Smooth muscle cell (in vitro differentiated cells): ENCODE measurements around the gene ACOXL. TPM values are rescaled to one million over a fixed set of nuclear protein-coding genes. Genes with fewer than 3 reads are reported as not detected.

Source experiments
- DNase-seq: peaks from one replicate; lab custom pipeline; 2025; ENCODE audit not compliant: unreplicated experiment; lab: John Stamatoyannopoulos, UW
- H2AFZ ChIP-seq: fragments of 200-600 bp; sonication (generic); 2 replicates; pipeline ENCODE4 v1.6.0; 2016; ENCODE audit warnings: antibody characterized with exemption, low read depth, mild to moderate bottlenecking
- H3F3A ChIP-seq: fragments of 200-600 bp; sonication (generic); 2 replicates; pipeline ENCODE4 v1.6.0; 2017; ENCODE audit warnings: antibody characterized with exemption, low read depth
- H3K27ac ChIP-seq: fragments of 200-600 bp; sonication (generic); 2 replicates; pipeline ENCODE4 v1.5.1; 2016; ENCODE audit warnings: low read depth, mild to moderate bottlenecking
- H3K27me3 ChIP-seq: fragments of 200-600 bp; sonication (generic); 2 replicates; pipeline ENCODE4 v1.6.1; 2016; ENCODE audit warnings: low read depth, mild to moderate bottlenecking
- H3K36me3 ChIP-seq: fragments of 200-600 bp; sonication (generic); 2 replicates; pipeline ENCODE4 v1.5.1; 2016; ENCODE audit warnings: low read depth
- H3K4me1 ChIP-seq: fragments of 200-600 bp; sonication (generic); 2 replicates; pipeline ENCODE4 v1.5.1; 2016; ENCODE audit warnings: low read depth
- H3K4me2 ChIP-seq: fragments of 200-600 bp; sonication (generic); 2 replicates; pipeline ENCODE4 v1.6.0; 2016; ENCODE audit warnings: mild to moderate bottlenecking
- H3K4me3 ChIP-seq: fragments of 200-600 bp; sonication (generic); 2 replicates; pipeline ENCODE4 v1.5.1; 2016; ENCODE audit warnings: mild to moderate bottlenecking
- H3K79me2 ChIP-seq: fragments of 200-600 bp; sonication (generic); 2 replicates; pipeline ENCODE4 v1.6.0; 2016; ENCODE audit warnings: low read depth, mild to moderate bottlenecking
- H3K9ac ChIP-seq: fragments of 200-600 bp; sonication (generic); 2 replicates; pipeline ENCODE4 v1.6.0; 2016; ENCODE audit warnings: low read depth
- H3K9me3 ChIP-seq: fragments of 200-600 bp; sonication (generic); replicated peaks from 2 replicates; pipeline ENCODE4 v1.5.1; 2016; ENCODE audit warnings: low read depth
- H4K20me1 ChIP-seq: fragments of 200-600 bp; sonication (generic); 2 replicates; pipeline ENCODE4 v1.6.0; 2016; ENCODE audit warnings: low read depth
- CTCF ChIP-seq: fragments of 200-600 bp; sonication (generic); IDR thresholded peaks from 2 replicates; pipeline ENCODE4 v1.5.1; 2017; ENCODE audit warnings: borderline replicate concordance, mild to moderate bottlenecking, antibody characterized with exemption; ENCODE audit not compliant: insufficient read depth, poor library complexity, severe bottlenecking
- whole genome bisulfite sequencing: methylation state at CpG from one replicate; pipeline ENCODE4 v1.1.7; 2016; ENCODE audit warnings: low lambda C conversion rate; 5-methylcytosine and 5-hydroxymethylcytosine counted together
- polyA plus RNA-seq: library from polyadenylated mRNA; unstranded; fragments of >200 nt; fragmentation: Nextera tagmentation; extraction: Ambion mirVana; gene quantifications from 2 replicates; pipeline ENCODE4 v1.2.1, GENCODE V29; 2016
- total RNA-seq: library from RNA; depleted of rRNA; stranded (reverse); fragments of >200 nt; gene quantifications from 2 replicates; pipeline ENCODE4 v1.2.3, GENCODE V29; 2014

ACOXL gene
- total and polyA plus RNA-seq, 2 experiments from 2014 or later, result not detected

- Histone ChIP-seq H3K4me2 (no peak overlapping the region), H3K27me3 (peaks cover 87% of the 10 kb centered on the region), H3K4me3 (no peak overlapping the region), H3K36me3 (no peaks in the 10 kb centered on the region), H3K27ac (no peak overlapping the region), H3K9me3 (no peaks in the 10 kb centered on the region), H2AFZ (no peak overlapping the region), H3K79me2 (no peaks in the 10 kb centered on the region), H3K4me1 (peaks cover 13% of the 10 kb centered on the region), H3K9ac (no peak overlapping the region), H3F3A (no peaks in the 10 kb centered on the region), H4K20me1 (no peaks in the 10 kb centered on the region)
- 84% methylated on average over 6 of the region's 6 CpGs for WGBS
- no peak for DNase-seq
- TF ChIP-seq CTCF, result no peak
Observed at GRCh38 chr2:110773401-110773921, 41.1 kb downstream of the ACOXL start.

DNA sequence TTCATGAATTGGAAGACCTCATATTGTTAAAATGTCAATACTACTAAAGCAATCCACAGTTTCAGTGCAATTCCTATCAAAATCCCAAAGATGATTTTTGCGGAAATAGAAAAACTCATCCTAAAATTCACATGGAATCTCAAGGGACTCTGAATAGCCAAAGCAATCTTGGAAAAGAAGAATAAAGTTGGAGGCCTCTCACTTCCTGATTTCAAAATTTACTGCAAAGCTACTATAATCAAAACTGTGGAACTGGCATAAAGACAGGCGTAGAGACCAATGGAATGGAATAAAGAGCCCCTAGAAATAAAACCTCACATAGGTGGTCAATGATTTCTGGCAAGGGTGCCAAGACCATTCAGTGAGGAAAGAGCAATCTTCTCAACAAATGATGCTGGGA is 42.3 kb downstream of the ACOXL start:
- H3K27me3 ChIP-seq, result peaks cover 87% of the 10 kb centered on the region
- no peak overlapping the region for H3K4me3 ChIP-seq
- H3K4me1 ChIP-seq, result peaks cover 8% of the 10 kb centered on the region

DNA sequence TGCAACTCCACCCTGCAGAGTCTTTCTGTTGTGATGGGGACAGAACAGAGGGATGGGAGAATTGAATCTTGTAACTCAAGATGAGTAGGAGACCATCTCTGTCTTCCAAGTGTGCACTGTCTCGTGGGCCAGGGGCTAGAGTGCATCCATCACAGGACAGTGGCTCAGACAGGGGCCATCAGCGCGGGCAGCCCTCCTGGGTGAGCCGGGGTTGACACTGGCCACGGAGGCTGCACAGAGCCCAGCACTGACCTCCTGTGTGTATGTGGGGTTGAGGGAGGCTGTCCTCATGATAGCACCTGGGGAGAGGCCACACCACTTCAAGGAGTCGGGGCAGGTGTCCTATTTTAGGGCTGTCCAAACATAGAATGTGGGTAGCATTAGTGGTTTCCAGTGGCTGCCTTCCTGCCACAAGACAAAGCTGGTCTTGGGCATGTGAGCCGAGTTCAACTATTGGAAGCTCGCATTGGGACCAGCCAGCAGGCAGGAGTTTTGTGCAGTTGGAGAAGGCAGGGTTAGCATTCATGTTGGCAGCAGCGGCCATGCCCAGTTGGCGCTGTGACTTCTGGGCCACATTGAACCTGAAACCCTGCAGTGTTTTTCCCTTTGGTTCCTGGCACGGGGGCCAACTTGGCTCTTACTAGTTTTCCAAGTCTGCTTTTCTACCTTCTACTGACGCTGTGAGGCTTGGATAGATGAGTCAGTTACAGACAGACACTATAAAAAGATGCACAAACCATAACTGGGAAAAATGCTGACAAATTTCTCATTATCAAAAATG is 45.3 kb downstream of the ACOXL start:
- no peak for DNase-seq
- Histone ChIP-seq H4K20me1 (no peaks in the 10 kb centered on the region), H3K27me3 (peaks cover 100% of the 10 kb centered on the region), H3K9ac (no peak overlapping the region), H3K4me3 (no peak overlapping the region), H3K4me2 (no peak overlapping the region), H3F3A (no peaks in the 10 kb centered on the region), H2AFZ (no peak overlapping the region), H3K9me3 (no peaks in the 10 kb centered on the region), H3K27ac (no peak overlapping the region), H3K79me2 (no peaks in the 10 kb centered on the region), H3K4me1 (peaks cover 3% of the 10 kb centered on the region), H3K36me3 (no peaks in the 10 kb centered on the region)
- no peak for TF ChIP-seq CTCF
- WGBS, result 90% methylated on average over 12 of the region's 12 CpGs

More for the DNA sequence above, 42.3 kb downstream of the ACOXL start:
- Histone ChIP-seq H3K79me2 (no peaks in the 10 kb centered on the region), H3K9me3 (no peaks in the 10 kb centered on the region), H4K20me1 (no peaks in the 10 kb centered on the region), H3K9ac (no peak overlapping the region), H3K27ac (no peak overlapping the region), H3K36me3 (no peaks in the 10 kb centered on the region), H3F3A (no peaks in the 10 kb centered on the region), H3K4me2 (no peak overlapping the region), H2AFZ (no peak overlapping the region)
- no peak for DNase-seq
- no peak for TF ChIP-seq CTCF
- WGBS, result 90% methylated on average over 2 of the region's 2 CpGs
